RWPE2 (cell line): Measurements from ENCODE around the gene CCL7.

Experiments used
- ATAC-seq: fragments of 200-7000 bp; cut with Tn5 transposase; 3 replicates; pipeline ENCODE4 v1.9.1; 2021; ENCODE audit warnings: low read depth
- DNase-seq: peaks from one replicate; pipeline ENCODE4 v3.0.0-alpha.2; 2020; ENCODE audit warnings: low spot score
- H3K27ac ChIP-seq: fragments of 450-650 bp; 2 replicates; pipeline ENCODE4 v1.5.1; 2017; ENCODE audit warnings: mild to moderate bottlenecking; ENCODE audit not compliant: poor library complexity, severe bottlenecking
- H3K27me3 ChIP-seq: fragments of 250-450 bp; sonication (Bioruptor Pico); 2 replicates; pipeline ENCODE4 v1.5.1; 2021; ENCODE audit warnings: mild to moderate bottlenecking, moderate library complexity; ENCODE audit not compliant: insufficient read depth, poor library complexity, severe bottlenecking
- H3K36me3 ChIP-seq: fragments of 250-450 bp; sonication (Bioruptor Pico); 2 replicates; pipeline ENCODE4 v1.5.1; 2020; ENCODE audit warnings: low read depth, mild to moderate bottlenecking, moderate library complexity
- H3K4me1 ChIP-seq: fragments of 250-450 bp; sonication (Bioruptor Pico); 2 replicates; pipeline ENCODE4 v1.5.1; 2021; ENCODE audit warnings: mild to moderate bottlenecking, moderate library complexity; ENCODE audit not compliant: insufficient read depth, poor library complexity, severe bottlenecking
- H3K4me3 ChIP-seq: fragments of 250-450 bp; sonication (Bioruptor Pico); 2 replicates; pipeline ENCODE4 v1.5.1; 2021; ENCODE audit warnings: mild to moderate bottlenecking, moderate library complexity; ENCODE audit not compliant: severe bottlenecking
- H3K9me3 ChIP-seq: fragments of 250-450 bp; sonication (Bioruptor Pico); 2 replicates; pipeline ENCODE4 v1.5.1; 2021; ENCODE audit warnings: mild to moderate bottlenecking, moderate library complexity; ENCODE audit not compliant: severe bottlenecking
- CTCF ChIP-seq: fragments of 450-650 bp; IDR thresholded peaks from one replicate; pipeline ENCODE4 v1.5.1; 2017; ENCODE audit warnings: mild to moderate bottlenecking, moderate library complexity; ENCODE audit not compliant: poor library complexity, severe bottlenecking

Gene CCL7

GRCh38 chr17:34291721-34292348 lies 21.8 kb downstream of the CCL7 start:
- H3K9me3 ChIP-seq = no peaks in the 10 kb centered on the region
- H3K27ac ChIP-seq = no peak overlapping the region
- no peak overlapping the region for H3K4me3 ChIP-seq
- ATAC-seq (no peak), DNase-seq (no peak)
- no peaks in the 10 kb centered on the region for H3K36me3 ChIP-seq
- no peaks in the 10 kb centered on the region for H3K4me1 ChIP-seq
- H3K27me3 ChIP-seq = no peaks in the 10 kb centered on the region
- no peak for TF ChIP-seq CTCF

- ATAC-seq (no peak), DNase-seq (no peak)
- Histone ChIP-seq H3K9me3 (no peaks in the 10 kb centered on the region), H3K4me3 (no peak overlapping the region), H3K27me3 (no peaks in the 10 kb centered on the region), H3K36me3 (no peaks in the 10 kb centered on the region), H3K4me1 (no peaks in the 10 kb centered on the region), H3K27ac (no peak overlapping the region)
- TF ChIP-seq CTCF = no peak
Observed at GRCh38 chr17:34299027-34299426, 29.0 kb downstream of the CCL7 start.

GRCh38 chr17:34299956-34300577 lies 30.0 kb downstream of the CCL7 start:
- Histone ChIP-seq H3K36me3 (no peaks in the 10 kb centered on the region), H3K27ac (no peak overlapping the region), H3K4me1 (no peaks in the 10 kb centered on the region), H3K4me3 (no peak overlapping the region), H3K27me3 (no peaks in the 10 kb centered on the region), H3K9me3 (no peaks in the 10 kb centered on the region)
- TF ChIP-seq CTCF = no peak
- DNase-seq (no peak), ATAC-seq (peak; percentile 59)

GRCh38 chr17:34300652-34301370 lies 30.8 kb downstream of the CCL7 start:
- H3K36me3 ChIP-seq = no peaks in the 10 kb centered on the region
- no peak overlapping the region for H3K4me3 ChIP-seq
- DNase-seq = no peak
- TF ChIP-seq CTCF = no peak
- H3K9me3 ChIP-seq = no peaks in the 10 kb centered on the region
- peak; percentile 61 for ATAC-seq
- H3K27me3 ChIP-seq = no peaks in the 10 kb centered on the region
- no peak overlapping the region for H3K27ac ChIP-seq
- H3K4me1 ChIP-seq = no peaks in the 10 kb centered on the region

- H3K27ac ChIP-seq = no peak overlapping the region
- H3K4me3 ChIP-seq = no peak overlapping the region
- no peaks in the 10 kb centered on the region for H3K27me3 ChIP-seq
- no peaks in the 10 kb centered on the region for H3K36me3 ChIP-seq
- no peaks in the 10 kb centered on the region for H3K4me1 ChIP-seq
- no peak for ATAC-seq
- no peak for DNase-seq
- TF ChIP-seq CTCF = no peak
- no peaks in the 10 kb centered on the region for H3K9me3 ChIP-seq
Observed at GRCh38 chr17:34301986-34302385, 32.0 kb downstream of the CCL7 start.
